Kidney glomerular epithelial cell (primary cell): Measurements from ENCODE around the gene TMC2.
"Not testable (repeated sequence)": the region's sequence is repeated elsewhere in the genome, so short reads cannot be mapped to it uniquely, and the experiment has no call there.

ENCODE experiments used
- DNase-seq: peaks from one replicate; lab custom pipeline; 2025; lab: John Stamatoyannopoulos, UW

The TMC2 gene

DNA sequence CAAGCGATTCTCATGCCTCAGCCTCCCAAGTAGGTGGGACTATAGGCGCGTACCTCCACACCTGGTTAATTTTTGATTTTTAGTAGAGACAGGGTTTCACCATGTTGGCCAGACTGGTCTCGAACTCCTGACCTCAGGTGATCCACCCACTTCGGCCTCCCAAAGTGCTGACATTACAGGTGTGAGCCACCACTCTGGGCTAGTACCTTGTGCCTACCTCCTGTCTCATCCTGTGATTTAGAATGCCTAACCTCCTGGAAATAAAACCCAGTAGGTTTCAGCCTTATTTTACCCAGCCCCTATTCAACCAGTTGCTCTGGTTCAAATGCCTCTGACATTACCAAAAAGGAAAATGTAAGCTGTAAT lies 10.2 kb upstream of the TMC2 start:
- not testable (repeated sequence) for DNase-seq

DNA sequence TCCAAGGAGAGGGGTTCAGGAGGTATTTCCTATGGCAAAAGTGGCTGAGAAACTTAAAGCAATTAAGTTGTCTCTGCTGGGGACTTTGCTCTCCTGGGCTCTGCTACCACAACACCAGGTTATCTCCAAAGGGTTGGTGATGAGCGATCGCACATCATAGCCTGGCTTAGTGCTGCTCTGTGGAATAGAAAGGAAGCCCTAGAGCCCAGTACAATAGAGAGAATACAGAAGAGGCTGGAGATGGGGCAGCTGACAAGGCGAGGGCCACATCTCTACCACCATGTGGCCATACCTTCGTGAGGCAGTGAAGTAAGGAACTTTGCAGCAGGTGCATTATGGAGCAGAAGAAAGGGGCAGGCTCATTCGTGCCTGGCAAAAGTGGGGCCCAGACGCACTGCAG lies 8.6 kb upstream of the TMC2 start:
- DNase-seq, result no peak

DNA sequence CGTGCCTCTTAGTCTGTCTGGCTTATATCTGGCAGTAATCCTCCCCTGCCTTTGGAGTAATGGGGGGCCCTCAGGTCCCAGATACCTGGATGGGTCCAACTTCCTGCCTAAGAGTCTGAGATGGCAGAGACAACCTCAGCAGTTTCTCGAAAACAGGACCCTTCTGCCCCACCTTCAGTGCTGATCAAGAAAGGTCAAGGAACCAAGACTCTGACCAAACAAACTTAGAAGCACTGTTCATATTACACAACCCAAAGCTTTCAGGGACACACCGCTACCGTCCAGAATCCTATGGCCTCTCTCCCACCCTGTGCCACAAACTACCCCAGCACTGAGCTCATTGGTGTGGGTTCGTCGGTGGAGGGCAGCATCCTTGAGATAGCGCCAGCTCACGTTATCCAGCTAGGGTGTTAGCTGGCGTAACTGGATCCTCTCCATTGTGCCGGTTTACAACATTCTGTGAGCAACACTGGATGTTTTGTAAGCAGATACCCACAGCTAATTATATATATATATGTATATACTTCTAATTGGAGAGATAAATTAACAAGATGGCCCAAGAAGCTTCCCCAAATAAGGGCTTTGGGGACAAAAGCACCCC lies 7.6 kb upstream of the TMC2 start:
- DNase-seq, result no peak

DNA sequence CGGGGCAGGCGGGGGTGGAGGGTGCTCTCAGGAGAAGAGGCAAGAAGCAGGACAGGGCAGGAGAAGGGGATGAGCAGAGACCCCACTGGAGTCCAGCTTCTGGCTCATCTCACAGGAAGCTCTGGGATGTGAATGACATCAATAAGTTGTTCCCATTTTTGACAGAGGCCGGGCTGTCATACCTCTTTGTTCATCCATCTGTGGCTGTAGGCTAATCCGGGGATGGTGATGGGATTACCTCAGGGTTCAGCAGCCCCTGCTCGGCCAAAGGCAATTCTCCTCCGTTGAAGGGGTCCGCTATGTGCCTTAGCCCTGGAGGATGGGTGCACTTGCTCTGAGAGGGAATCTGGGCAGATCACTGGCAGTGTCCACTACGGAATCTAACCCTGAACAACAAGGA lies 3.3 kb upstream of the TMC2 start:
- DNase-seq, result no peak

DNA sequence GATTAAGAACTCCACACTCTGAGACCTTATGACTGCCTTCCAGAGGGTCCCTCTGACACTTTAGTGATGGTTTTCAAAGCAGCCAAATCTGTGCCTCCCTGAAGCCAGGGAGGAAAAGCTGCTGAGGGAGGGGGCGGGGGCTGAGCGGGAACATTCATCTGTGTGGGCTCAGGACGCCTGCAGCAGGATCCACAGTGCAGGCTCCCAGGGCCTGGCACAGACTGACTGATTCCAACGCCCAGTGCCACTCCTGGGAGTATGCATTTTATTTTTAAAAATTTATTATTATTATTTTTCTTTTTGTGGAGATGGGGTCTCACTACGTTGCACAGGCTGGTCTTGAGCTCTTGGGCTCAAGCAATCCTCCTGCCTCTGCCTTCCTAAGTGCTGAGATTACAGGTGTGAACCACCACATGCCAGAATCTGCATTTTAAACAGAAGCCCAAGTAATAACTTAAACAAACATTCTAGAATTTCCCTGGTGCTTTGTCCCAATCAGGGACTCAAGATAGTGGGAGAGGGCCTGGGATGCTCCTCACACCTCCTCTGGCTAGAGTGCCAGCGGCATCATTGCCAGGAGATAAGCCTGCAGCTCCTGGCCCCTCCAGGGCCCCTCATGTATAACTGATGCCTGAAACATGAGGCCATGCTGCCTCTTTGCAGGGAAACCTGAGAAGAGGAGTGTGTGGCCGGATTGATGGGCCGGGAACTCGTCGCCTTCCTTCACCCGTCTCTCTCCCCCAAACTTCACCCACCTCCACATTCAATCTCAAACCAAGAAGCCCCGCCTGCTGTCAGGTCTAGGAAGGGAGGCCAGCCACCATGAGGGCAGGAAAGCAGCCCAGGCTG lies 438 bp upstream of the TMC2 start:
- DNase-seq, result no peak

DNA sequence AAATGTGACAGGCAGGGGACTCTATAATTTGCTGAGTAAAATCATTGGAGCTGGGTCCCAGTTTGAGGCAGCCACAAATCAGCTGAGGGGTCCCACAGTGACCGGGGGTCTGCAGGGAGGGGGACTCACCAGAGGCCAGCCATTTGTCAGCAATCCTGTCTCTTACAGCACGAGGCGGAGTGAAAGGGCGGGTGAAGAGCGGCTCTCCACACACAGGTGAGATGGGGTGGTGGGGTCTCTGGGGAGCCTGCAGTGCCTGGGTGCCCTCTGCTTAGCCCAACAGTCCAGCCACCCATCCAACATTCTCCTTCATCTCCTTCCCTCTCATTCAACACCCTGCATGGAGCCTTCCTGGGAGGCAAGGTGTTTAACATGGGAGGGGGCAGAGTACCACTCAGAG lies 728 bp downstream of the TMC2 start:
- no peak for DNase-seq

DNA sequence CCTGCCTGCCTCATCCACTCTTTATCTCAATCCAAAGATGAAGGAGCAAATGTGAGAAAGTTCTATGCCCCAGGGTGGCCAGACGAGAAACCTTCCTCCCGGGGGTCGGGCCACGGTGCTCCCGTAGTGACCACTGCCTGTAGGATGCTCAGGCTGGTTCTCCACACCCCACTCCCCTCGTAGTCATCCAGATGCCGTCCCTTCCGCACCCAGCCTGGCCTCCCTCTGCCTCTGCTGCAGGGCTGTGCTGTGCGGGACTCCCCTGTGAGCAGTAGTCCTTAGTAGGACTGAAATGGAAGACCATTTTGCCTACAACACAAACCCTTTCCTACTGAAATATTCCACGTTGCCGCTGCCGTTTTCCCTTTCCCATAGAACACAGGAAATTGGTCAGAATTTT lies 2.0 kb downstream of the TMC2 start:
- DNase-seq, result no peak

DNA sequence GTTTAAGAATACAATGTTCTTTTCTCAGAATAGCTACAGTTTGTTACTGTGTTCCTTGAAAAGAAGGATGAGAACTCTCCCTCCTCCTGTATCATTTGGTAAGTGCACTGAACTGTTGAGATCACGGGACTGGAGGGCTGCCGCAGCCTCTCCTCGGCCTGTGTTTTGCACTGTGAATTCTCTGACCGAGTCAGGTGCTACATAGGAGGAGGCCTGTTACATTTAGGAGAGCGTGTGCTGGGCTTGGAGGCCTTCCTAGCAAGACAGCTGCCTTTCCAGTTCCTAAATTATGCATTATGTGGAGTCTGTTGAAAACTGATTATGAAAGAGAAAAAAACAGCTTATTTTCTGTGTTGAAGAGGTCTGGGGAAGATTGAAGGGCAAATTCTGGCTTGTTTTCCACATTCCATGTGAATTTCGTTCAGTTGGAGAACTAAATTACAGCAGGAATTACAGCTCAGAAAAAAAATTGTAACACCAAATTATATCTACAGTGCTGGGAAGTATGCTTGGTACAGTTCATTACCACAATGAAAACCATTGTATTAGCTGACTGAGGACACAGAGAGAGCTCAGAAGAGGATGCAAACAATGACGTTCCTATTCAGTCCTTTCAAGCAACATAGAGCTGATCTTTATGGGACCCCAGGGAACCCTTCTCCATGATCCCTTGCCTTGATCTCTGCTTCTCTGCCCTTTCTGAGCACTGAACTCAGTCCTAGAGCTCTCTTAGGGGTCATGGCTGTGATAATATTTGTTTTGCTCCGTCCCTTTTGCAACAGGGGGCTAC lies 2.8 kb downstream of the TMC2 start:
- DNase-seq, result no peak

DNA sequence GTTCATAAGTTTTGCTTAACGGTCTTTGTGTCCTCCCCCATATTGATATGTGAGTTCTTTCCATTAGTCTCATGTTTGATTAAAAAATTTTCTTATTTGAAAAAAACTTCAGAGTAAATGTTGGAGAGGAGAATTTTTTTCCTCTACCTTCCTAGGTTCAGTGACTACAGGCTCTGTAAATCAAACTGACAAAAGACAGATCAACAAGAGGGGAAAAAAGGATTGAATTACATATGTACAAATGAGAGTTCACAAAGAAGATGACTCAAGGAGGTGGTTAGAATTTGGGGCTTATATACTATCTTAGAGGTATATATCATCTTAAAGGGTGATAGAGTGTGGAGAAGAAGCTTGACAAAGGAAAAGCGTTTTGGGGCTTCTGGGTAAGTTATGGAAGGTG lies 5.6 kb downstream of the TMC2 start:
- DNase-seq, result no peak

DNA sequence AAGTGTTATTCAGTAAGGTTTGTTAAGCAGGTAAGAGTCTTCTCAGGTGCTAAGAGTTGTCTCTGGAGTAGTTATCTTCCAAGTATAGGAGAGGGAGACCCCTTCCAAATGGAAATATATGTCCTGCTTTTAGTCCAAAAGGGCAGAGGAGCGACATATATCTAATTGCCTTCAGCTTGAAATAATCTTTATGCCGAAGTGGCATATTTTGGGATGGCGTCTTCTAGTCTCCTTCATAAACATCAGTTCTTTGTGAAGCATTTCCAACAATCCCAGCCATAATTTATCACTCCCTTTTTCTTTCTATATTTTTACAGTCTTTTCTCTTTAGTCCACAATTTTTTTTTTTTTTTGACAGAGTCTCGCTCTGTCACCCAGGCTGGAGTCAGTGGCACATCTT lies 6.0 kb downstream of the TMC2 start:
- no peak for DNase-seq

DNA sequence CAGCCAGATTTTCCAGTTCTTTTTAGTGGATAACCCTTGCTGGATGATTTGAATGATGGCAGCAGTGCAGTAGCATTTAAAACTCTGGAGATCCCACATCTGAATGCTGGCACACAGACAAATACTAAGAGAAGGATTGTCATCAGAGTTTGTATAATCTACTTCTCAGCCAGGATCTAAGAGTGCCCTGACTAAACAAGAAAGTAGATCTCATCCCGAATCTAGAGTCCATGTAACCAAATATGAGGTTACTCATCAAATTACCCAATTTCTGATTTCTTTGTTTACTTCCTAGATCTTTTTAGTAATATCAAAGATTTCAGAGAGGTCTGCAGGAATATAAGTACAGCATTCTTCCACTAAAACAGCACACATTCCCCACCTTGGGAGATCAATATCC lies 7.8 kb downstream of the TMC2 start:
- no peak for DNase-seq

DNA sequence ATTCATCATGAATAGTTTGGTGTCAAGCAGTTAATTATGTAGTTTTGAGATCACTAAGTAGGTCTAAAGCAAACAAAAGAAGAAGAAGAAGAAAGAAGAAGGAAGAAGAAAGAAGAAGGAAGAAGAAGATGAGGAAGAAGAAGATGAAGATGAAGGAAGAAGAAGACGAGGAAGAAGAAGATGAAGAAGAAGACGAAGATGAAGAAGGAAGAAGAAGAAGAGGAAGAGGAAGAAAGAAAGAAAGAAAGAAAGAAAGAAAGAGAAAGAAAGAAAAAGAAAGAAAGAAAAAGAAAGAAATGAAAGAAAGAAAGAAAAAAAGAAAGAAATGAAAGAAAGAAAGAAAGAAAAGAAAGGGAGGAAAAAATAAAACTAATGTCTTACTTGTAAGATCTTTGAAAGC lies 9.2 kb downstream of the TMC2 start:
- no peak for DNase-seq

DNA sequence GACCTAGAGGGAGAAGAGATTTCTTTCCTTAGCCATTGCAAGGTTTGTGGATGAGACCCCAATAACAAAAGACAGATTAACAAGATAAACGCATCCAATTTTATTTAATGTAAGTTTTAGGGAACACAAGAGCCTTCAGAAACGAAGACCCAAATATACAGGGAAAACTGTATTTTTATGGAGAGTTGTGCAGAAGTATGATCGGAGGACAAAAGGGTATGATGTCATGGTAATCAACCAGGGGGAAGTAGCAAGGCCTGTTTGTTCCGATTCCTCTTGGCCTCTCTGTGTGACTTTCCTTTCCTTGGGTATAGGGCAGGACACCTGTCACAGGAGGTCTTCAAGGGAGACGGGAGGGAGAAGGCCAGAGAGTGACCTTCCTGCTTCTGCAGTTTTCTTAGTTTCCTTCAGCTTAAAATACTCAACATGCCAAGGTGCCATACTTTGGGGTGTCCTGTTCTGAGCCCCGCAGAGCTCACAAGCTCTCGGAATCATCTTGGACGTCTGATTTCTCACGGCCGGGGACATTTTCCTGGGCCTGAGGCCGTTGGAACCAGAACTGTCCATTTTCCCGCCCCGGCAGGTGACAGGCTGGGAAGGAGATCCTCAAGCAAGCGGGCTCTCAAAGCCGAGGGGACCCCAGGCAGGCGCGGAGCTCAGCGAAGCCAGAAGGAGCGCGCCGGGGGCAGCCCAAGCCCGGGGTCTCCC lies 21.7 kb downstream of the TMC2 start:
- no peak for DNase-seq

DNA sequence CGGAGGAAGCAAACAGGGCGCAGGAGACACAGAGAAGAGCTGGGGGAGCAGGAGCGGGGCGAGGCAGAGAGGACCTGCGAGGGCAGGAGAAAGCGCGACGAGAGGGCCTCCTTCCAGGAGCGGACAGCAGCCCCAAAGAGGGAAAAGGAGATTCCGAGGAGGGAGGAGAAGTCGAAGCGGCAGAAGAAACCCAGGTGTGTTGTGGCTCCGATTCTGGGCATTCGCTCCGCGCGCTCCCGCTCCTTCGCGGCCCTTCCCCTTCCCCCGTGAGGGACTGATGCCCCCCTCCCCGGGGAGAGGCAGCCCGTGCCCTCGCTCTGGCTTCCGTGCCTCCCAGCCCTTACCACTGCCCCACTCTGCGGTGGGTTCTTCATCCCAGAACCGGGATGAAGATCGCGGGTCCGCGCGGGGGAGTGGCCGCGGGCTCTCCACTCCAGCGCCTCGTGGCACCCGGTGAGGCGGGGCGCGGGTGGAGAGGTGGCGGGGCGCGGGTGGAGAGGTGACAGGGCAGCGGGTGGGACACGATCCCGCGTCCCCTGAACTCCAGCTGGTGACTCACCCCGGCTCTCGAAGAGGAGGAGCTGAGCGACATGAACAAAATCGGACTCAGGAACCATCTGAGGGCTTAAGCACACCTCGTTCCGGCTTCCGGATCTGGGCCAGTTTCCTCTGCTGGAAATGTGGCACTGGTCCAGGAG lies 22.4 kb downstream of the TMC2 start:
- no peak for DNase-seq

DNA sequence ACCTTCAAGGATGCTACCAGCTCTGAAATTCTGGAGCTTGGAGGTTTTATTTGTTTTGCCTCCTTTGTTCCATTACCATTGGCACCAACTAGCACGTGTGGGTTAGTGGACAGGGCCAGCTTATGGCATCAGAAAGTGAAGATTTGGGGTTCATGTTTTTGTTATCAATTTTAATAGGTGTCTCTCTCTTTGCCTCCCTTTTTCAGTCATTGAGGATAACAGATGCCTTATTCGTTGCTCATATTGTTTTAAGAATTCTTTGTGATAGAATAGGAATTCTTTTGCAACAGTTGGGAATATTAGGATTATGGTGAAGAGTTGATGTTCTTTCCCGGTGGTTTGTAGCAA lies 22.9 kb downstream of the TMC2 start:
- no peak for DNase-seq

DNA sequence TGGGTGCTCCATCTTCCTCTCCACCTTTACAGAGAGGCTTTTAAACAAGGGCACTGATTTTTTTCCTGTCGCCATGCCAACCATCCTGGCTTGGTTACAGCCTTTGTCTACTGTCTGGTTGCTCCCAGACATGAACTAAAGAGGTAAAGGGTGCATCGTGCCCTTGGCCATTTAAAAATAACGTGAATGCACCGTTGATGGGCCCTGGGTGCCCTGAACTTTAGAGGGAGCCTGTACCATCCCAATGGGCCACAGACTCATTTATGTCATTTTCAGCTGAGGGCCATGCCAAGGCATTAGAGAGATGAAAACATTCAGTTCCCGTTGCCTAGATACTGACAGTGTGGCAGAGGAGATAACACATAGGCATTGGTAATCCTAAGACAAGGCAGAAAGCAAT lies 23.3 kb downstream of the TMC2 start:
- no peak for DNase-seq

DNA sequence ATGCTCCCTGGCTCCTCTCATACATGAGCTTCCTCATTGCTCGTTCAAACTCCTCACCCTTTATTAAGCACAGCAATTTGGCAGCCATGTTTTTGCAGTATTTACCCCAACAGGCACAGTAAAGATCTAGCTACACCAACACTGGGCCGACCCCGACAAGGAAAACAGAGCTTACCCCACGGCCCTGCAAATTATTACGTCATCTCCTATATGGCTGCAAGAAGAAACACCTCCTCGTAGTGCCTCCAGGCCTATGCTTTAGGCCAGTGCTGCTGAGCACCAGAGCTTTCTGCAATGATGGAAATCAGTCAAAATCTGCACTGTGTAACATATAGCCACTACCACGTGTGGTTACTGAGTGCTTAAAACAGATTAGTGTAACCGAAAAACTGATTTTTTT lies 26.7 kb downstream of the TMC2 start:
- DNase-seq, result no peak

DNA sequence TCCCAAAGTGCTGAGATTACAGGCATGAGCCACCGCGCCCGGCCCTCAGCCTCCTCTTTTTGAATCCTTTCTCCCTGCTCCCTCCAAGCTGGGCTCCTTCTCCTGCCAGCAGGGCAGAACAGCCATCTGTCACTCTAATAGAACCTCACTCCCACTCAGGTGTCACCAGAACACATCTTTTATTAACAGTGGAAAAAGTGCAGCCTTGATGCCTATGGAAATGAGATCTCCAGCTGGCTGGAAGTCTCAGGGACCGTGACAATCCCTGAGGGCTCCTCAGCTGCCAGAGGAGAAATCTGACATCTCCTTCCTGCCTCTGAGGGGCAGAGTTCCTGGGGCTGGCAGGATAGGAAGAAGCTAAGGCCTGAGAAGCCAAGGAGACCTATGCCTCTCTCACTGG lies 28.0 kb downstream of the TMC2 start:
- no peak for DNase-seq

DNA sequence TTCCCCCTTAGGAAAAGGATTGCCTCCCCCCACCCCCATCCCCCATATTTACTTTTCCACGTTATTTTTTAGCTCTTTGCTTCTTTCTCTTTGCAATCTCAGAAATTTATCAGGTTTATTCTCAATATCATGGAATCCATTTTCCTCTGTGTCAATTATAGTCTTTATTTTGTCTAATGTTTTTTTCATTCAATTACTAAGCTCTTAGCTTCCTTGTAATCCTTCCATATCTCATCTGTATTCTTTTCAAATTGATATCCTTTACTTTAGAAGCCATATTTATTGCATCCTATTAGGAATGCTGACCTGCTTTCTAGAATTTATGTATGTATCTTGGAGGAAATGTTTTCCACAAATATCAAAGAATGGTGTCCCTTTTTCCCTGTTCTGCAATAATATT lies 39.3 kb downstream of the TMC2 start:
- no peak for DNase-seq

DNA sequence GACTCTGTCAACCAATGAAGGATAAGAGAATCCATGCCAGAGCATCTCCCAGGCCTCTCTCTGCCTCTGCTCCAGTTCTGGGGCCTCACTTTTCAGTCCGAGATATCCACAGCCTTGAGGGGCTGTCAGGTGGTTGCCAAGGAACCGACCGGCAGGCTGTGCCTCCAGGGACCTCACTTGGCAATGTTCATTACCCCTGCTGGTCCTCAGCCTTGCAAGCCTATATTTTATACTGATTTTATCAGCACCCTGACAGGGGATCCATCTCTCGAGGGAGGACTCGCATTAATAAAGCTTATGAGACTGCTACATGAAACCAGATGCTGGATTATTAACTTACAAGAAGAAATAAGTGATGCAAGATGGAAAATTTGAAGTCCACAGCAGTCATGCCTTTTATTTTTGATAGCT lies 39.9 kb downstream of the TMC2 start:
- DNase-seq, result no peak

DNA sequence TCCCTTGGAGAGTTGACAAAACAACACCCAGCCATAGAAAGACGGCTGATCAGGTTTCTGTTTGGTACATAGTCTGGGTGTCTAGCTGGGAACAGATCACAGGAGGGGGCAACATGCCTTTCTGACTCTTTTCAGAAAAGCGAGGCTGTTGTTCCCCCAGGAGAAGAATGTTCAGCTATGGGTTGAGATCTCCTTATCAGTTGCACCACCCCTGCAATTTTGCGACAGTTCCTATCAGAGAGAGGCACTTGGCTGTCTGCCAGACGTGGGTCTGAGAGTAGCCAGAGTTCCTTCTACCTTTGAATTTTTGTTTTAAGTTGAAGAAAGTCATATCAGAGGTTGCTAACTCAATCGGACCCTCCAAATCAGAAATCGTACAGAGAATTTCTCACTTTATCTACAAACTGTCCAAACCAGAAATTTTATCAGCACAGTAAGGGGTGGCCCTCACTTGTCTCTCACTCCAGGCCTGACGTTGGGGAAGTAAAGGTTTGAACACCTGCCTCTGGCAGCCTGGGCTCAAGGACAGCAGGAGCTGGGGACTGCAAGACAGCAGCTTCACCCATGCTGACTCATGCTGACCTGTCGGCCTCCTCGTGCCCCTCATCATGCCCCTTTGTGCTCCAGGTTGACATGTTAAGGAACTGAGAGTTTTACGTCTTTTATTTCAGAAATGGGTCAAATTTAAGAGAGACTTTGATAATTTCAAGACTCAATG lies 42.3 kb downstream of the TMC2 start:
- DNase-seq, result no peak
